Naive thymus-derived CD4-positive, alpha-beta T cell (primary cell): ENCODE results near the gene ZNF23. TPM values are rescaled to one million over a fixed set of nuclear protein-coding genes. Genes with fewer than 3 reads are reported as not detected.

Experiments used
- ATAC-seq: fragments of 150-1000 bp; cut with Tn5 transposase; 2 replicates; pipeline ENCODE4 v1.10.0; 2021; ENCODE audit warnings: mild to moderate bottlenecking, moderate library complexity
- CTCF ChIA-PET: fragments of 350-600 bp; sonication (Branson Sonifier 250); formaldehyde crosslinking; loops from one replicate; lab custom pipeline; 2021; ENCODE audit warnings: antibody characterized with exemption; lab: Charles Lee
- POLR2A ChIA-PET: fragments of 350-600 bp; sonication (Branson Sonifier 250); formaldehyde crosslinking; loops from one replicate; lab custom pipeline; 2021; ENCODE audit warnings: antibody characterized with exemption, inconsistent platforms; lab: Charles Lee
- DNase-seq, 9 donors: peaks; one replicate each; pipeline versions ENCODE4 v3.0.0 to v3.0.0-alpha.2; 2020 to 2022; ENCODE audit warnings: mixed read lengths in 1 of 9
- H3K27ac ChIP-seq: one replicate; pipeline ENCODE4 v1.7.0; 2013; ENCODE audit warnings: mild to moderate bottlenecking, low read depth, low read length, moderate library complexity
- H3K27me3 ChIP-seq, 2 donors: one replicate each; pipeline ENCODE4 v1.7.0; 2013; ENCODE audit warnings: low read length in 2 of 2, mild to moderate bottlenecking in 2 of 2, moderate library complexity in 2 of 2; ENCODE audit not compliant: control insufficient read depth in 2 of 2, insufficient read depth in 2 of 2
- H3K36me3 ChIP-seq, 3 experiments: 1 replicate in 2 of 3; 2 replicates in 1 of 3; pipeline ENCODE4 v1.7.0; 2013; ENCODE audit warnings: low read length in 3 of 3, mild to moderate bottlenecking in 3 of 3, moderate library complexity in 1 of 3; ENCODE audit not compliant: insufficient read depth in 3 of 3, control insufficient read depth in 2 of 3
- H3K4me1 ChIP-seq, 2 donors: one replicate each; pipeline ENCODE4 v1.7.0; 2013; ENCODE audit warnings: low read length in 2 of 2, mild to moderate bottlenecking in 2 of 2, moderate library complexity in 1 of 2; ENCODE audit not compliant: control insufficient read depth in 2 of 2, insufficient read depth in 2 of 2
- H3K4me3 ChIP-seq: 2 replicates; pipeline ENCODE4 v1.7.0; 2013; ENCODE audit warnings: mild to moderate bottlenecking, low read length
- H3K9me3 ChIP-seq, 3 experiments: 1 replicate in 2 of 3; 2 replicates in 1 of 3; pipeline ENCODE4 v1.7.0; 2013; ENCODE audit warnings: low read length in 3 of 3; ENCODE audit not compliant: control insufficient read depth in 2 of 3
- H3K27ac Mint-ChIP-seq, 9 donors: one replicate each; pipeline ENCODE4 v1.8.0; 2020 to 2022; ENCODE audit warnings: mixed read lengths in 9 of 9, mild to moderate bottlenecking in 8 of 9, moderate library complexity in 5 of 9, inconsistent platforms in 2 of 9
- H3K27me3 Mint-ChIP-seq, 5 donors: one replicate each; pipeline ENCODE4 v1.8.0; 2021 to 2022; ENCODE audit warnings: mixed read lengths in 5 of 5, mild to moderate bottlenecking in 1 of 5
- H3K36me3 Mint-ChIP-seq, 5 donors: one replicate each; pipeline ENCODE4 v1.8.0; 2020 to 2022; ENCODE audit warnings: mixed read lengths in 5 of 5, mild to moderate bottlenecking in 3 of 5, inconsistent platforms in 1 of 5
- H3K4me1 Mint-ChIP-seq, 7 donors: one replicate each; pipeline ENCODE4 v1.8.0; 2020 to 2022; ENCODE audit warnings: mixed read lengths in 7 of 7, mild to moderate bottlenecking in 3 of 7, inconsistent platforms in 1 of 7
- H3K4me3 Mint-ChIP-seq, 10 donors: one replicate each; pipeline ENCODE4 v1.8.0; 2020 to 2022; ENCODE audit warnings: mild to moderate bottlenecking in 10 of 10, mixed read lengths in 10 of 10, moderate library complexity in 6 of 10, inconsistent platforms in 2 of 10
- H3K9me3 Mint-ChIP-seq, 11 donors: one replicate each; pipeline ENCODE4 v1.8.0; 2020 to 2022; ENCODE audit warnings: mixed read lengths in 11 of 11, mild to moderate bottlenecking in 4 of 11, inconsistent platforms in 1 of 11, moderate library complexity in 1 of 11
- intact Hi-C, 2 donors: fragments of 100-400 bp; cut with micrococcal nuclease; formaldehyde crosslinking; loops; one replicate each; pipeline ENCODE4 v1.15.1; 2023
- polyA plus RNA-seq, 2 donors: library from polyadenylated mRNA; unstranded; fragments of 300-500 nt; fragmentation: Illumina TruSeq; gene quantifications; one replicate each; pipeline ENCODE4 v1.2.3, GENCODE V29; 2021
- total RNA-seq, 6 experiments: library from RNA in 5 of 6; stranded (reverse) in 5 of 6; gene quantifications; 1 replicate in 5 of 6; 2 replicates in 1 of 6; pipeline ENCODE4 v1.2.3 and lab custom pipeline; 2021 to 2026

ZNF23 gene
- total and polyA plus RNA-seq, 7 experiments from 2014 or later, result 6.5 to 16.0 (median 7.5) TPM

DNA sequence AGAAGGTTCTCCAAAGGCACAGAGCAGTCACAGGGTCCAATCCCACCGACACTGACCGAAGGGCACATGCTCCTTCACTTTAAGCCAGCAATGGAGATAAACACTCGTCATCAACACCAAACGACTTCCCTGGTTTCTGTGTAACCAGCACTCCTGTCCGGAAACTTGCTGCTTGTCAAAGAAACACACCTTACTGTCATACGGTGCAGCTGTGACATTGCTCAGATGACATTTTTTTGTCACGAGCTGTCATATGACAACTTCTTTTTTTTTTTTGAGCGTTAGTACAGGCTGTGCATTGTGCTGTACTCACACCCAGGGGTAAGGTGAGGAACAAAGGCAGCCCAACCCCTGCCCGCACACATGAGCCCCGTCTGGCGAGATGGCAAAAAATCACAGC, 59.4 kb downstream of the ZNF23 start:
- CTCF ChIA-PET, result no interaction called here
- peaks cover 7 to 32% (median 30%) of the 10 kb centered on the region in 5 donors for H3K27me3 Mint-ChIP-seq
- POLR2A ChIA-PET, result no interaction called here

GRCh38 chr16:71402007-71402406, 60.0 kb downstream of the ZNF23 start:
- no peaks in the 10 kb centered on the region for H3K4me1 ChIP-seq
- CTCF ChIA-PET, result no interaction called here

More for the DNA sequence above, 59.4 kb downstream of the ZNF23 start:
- no peak overlapping the region for H3K4me3 ChIP-seq
- H3K9me3 ChIP-seq, result peaks cover 0 to 8% (median 0%) of the 10 kb centered on the region in 3 experiments
- no peaks in the 10 kb centered on the region for H3K4me1 ChIP-seq
- Mint-ChIP-seq H3K9me3 (peaks cover 0 to 23% (median 6%) of the 10 kb centered on the region in 11 donors), H3K27ac (no peak overlapping the region), H3K4me1 (peaks cover 0 to 17% (median 0%) of the 10 kb centered on the region in 7 donors), H3K4me3 (no peak overlapping the region), H3K36me3 (peaks cover 0 to 4% (median 0%) of the 10 kb centered on the region in 5 donors)
- no peaks in the 10 kb centered on the region for H3K27me3 ChIP-seq
- H3K36me3 ChIP-seq, result no peaks in the 10 kb centered on the region
- H3K27ac ChIP-seq, result no peak overlapping the region
- ATAC-seq (no peak), DNase-seq (no peak)
- intact Hi-C loops, result no loop called here

DNA sequence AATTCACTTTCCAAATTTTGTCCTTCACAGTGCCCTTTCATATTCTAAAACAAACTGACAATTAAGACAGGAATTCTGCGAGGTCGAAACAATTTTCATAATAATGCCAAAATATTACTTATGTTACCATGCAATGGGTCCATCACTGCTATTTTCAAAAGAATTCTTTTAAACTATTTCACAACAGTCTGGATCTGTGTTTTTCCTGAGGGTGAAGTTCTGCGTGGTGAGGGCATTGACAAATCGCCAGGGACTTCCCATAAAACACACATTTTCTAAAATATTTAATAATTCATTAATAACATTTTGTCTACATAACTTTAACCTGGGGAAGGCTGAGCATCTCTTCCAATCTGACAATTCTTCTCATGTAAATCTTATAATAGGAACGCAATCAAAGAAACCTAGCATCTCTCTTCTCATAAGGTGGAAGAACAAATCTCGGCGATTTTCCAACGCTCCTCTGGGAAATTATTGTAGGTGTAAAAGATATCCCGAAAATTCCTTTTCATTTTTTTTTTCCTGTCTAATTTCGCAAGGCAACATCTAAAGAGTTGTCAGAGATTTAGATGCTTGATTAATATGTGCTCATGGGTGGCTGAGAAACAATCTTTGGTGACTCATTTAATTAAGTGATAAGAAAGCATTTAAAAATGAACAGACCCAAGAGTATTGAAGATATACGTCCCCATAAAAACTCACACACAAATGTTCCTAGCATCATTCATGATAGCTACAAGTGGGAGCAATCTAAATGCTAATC, 62.1 kb downstream of the ZNF23 start:
- H3K9me3 ChIP-seq, result peaks cover 0 to 8% (median 0%) of the 10 kb centered on the region in 3 experiments
- no peaks in the 10 kb centered on the region for H3K36me3 ChIP-seq
- H3K27ac ChIP-seq, result no peak overlapping the region
- H3K27me3 Mint-ChIP-seq, result peaks cover 0 to 36% (median 27%) of the 10 kb centered on the region in 5 donors
- no peaks in the 10 kb centered on the region for H3K4me1 ChIP-seq
- H3K9me3 Mint-ChIP-seq, result peaks cover 0 to 14% (median 6%) of the 10 kb centered on the region in 11 donors
- CTCF ChIA-PET, result interaction anchor here (1.5 kb wide), 1 partner anchor 13 kb away, joined by 5 read pairs; no protein-coding TSS in a partner anchor
- ATAC-seq (no peak), DNase-seq (no peak)
- H3K4me3 Mint-ChIP-seq, result no peak overlapping the region
- no peak overlapping the region for H3K4me3 ChIP-seq
- no peak overlapping the region for H3K27ac Mint-ChIP-seq
- H3K27me3 ChIP-seq, result no peaks in the 10 kb centered on the region
- intact Hi-C loops, result no loop called here
- POLR2A ChIA-PET, result no interaction called here
- peaks cover 0 to 4% (median 0%) of the 10 kb centered on the region in 5 donors for H3K36me3 Mint-ChIP-seq
- no peaks in the 10 kb centered on the region for H3K4me1 Mint-ChIP-seq

More at GRCh38 chr16:71402007-71402406, 60.0 kb downstream of the ZNF23 start:
- Mint-ChIP-seq H3K4me3 (no peak overlapping the region), H3K27ac (no peak overlapping the region), H3K4me1 (peaks cover 0 to 10% (median 0%) of the 10 kb centered on the region in 7 donors), H3K9me3 (peaks cover 0 to 23% (median 6%) of the 10 kb centered on the region in 11 donors), H3K27me3 (peaks cover 2 to 32% (median 25%) of the 10 kb centered on the region in 5 donors), H3K36me3 (peaks cover 0 to 4% (median 0%) of the 10 kb centered on the region in 5 donors)
- POLR2A ChIA-PET, result no interaction called here
- no peak overlapping the region for H3K27ac ChIP-seq
- H3K9me3 ChIP-seq, result peaks cover 0 to 8% (median 0%) of the 10 kb centered on the region in 3 experiments
- no peaks in the 10 kb centered on the region for H3K27me3 ChIP-seq
- no peak overlapping the region for H3K4me3 ChIP-seq
- ATAC-seq, result no peak
- DNase-seq, result no peak
- no peaks in the 10 kb centered on the region for H3K36me3 ChIP-seq
- intact Hi-C loops, result no loop called here

Other genes starting within 250 kb of the ZNF23 start
- gene HYDIN, start 231.5 kb downstream of the ZNF23 start, total RNA-seq, result under 1 TPM in 3 of 5 experiments, not detected in 2; 0.13 to 0.89 (median 0.32) TPM
- gene HYDIN, start 231.5 kb downstream of the ZNF23 start, polyA plus RNA-seq, result not detected
- gene CMTR2, start 172.8 kb downstream of the ZNF23 start, total RNA-seq, result 10 to 100 TPM in 4 of 5 experiments, 1 to 10 TPM in 1; 8.0 to 28.2 (median 22.3) TPM
- gene CMTR2, start 172.8 kb downstream of the ZNF23 start, polyA plus RNA-seq, result 10 to 100 TPM; 19.5 to 28.8 TPM
- not detected for gene CALB2, start 103.5 kb downstream of the ZNF23 start, total RNA-seq
- gene CALB2, start 103.5 kb downstream of the ZNF23 start, polyA plus RNA-seq, result not detected
- gene TLE7, start 20.2 kb downstream of the ZNF23 start, total RNA-seq, result not detected
- not detected for gene TLE7, start 20.2 kb downstream of the ZNF23 start, polyA plus RNA-seq
- 10 to 100 TPM in 2 of 5 experiments, 1 to 10 TPM in 3; 3.6 to 12.9 (median 6.4) TPM for gene ZNF19, start 27.1 kb upstream of the ZNF23 start, total RNA-seq
- gene ZNF19, start 27.1 kb upstream of the ZNF23 start, polyA plus RNA-seq, result 1 to 10 TPM; 1.7 to 3.9 TPM
- gene CHST4, start 64.2 kb upstream of the ZNF23 start, total RNA-seq, result not detected
- not detected for gene CHST4, start 64.2 kb upstream of the ZNF23 start, polyA plus RNA-seq
- gene TAT, start 114.8 kb upstream of the ZNF23 start, total RNA-seq, result not detected
- gene TAT, start 114.8 kb upstream of the ZNF23 start, polyA plus RNA-seq, result under 1 TPM; 0.10 to 0.53 TPM
- gene MARVELD3, start 163.9 kb upstream of the ZNF23 start, total RNA-seq, result not detected
- gene MARVELD3, start 163.9 kb upstream of the ZNF23 start, polyA plus RNA-seq, result not detected